K562 (cell line): ENCODE measurements around the gene CHST15. TPM values are rescaled to one million over a fixed set of nuclear protein-coding genes. Genes with fewer than 3 reads are reported as not detected.

Source experiments
- ATAC-seq: fragments of 200-7000 bp; cut with Tn5 transposase; 3 replicates; pipeline ENCODE4 v1.9.1; 2020; ENCODE audit warnings: moderate library complexity
- BruUV-seq: library from RNA; stranded (reverse); fragments of 400-500 nt; replicated peaks from 2 replicates; lab custom pipeline; 2021; lab: Mats Ljungman, UMichigan
- CTCF ChIA-PET: fragments of 300-600 bp; formaldehyde crosslinking; extraction: SDS; loops from one replicate; lab custom pipeline; 2021; ENCODE audit warnings: low intra/inter-chr PET ratio; lab: Yijun Ruan, JAX
- POLR2A ChIA-PET: fragments of 300-600, 350-650 bp; sonication (Branson Sonifier 250); formaldehyde crosslinking; extraction: SDS; loops from one replicate; lab custom pipeline; 2021; ENCODE audit warnings: antibody characterized with exemption, inconsistent platforms; lab: Yijun Ruan, JAX
- DNase-seq, 4 experiments: peaks; one replicate each; pipeline versions ENCODE4 v3.0.0 to v3.0.0-alpha.2; 2011 to 2018; ENCODE audit warnings: low spot score in 3 of 4, mixed read lengths in 3 of 4; ENCODE audit errors: extremely low read depth in 1 of 4
- FAIRE-seq: peaks from 2 replicates; lab custom pipeline; 2011; peaks lifted over from hg19 to GRCh38; lab: Jason Lieb, UNC
- H2AFZ ChIP-seq: 2 replicates; pipeline ENCODE4 v1.6.0; 2011; ENCODE audit warnings: low read depth, low read length, control low read depth, inconsistent platforms
- H3K27ac ChIP-seq: fragments of 200-600 bp; 3 replicates; pipeline ENCODE4 v1.8.0; 2011; ENCODE audit warnings: low read depth, mild to moderate bottlenecking, control low read depth, inconsistent platforms, low read length, moderate library complexity, mixed read lengths; ENCODE audit errors: extremely low read depth
- H3K27me3 ChIP-seq, 2 experiments: fragments of 300-600 bp in 1 of 2; 2 replicates in 1 of 2; 3 replicates in 1 of 2; pipeline versions ENCODE4 v1.6.0 to v1.8.0; 2011; ENCODE audit warnings: inconsistent platforms in 2 of 2, low read length in 2 of 2, mild to moderate bottlenecking in 1 of 2, mixed read lengths in 1 of 2, moderate library complexity in 1 of 2; ENCODE audit not compliant: control insufficient read depth in 2 of 2, insufficient read depth in 2 of 2
- H3K36me3 ChIP-seq: fragments of 300-600 bp; 3 replicates; pipeline ENCODE4 v1.8.0; 2011; ENCODE audit warnings: mild to moderate bottlenecking, low read length, inconsistent platforms; ENCODE audit not compliant: control insufficient read depth, insufficient read depth
- H3K4me1 ChIP-seq, 2 experiments: fragments of 200-600 bp in 1 of 2; replicated peaks in 1 of 2; 2 replicates in 1 of 2; 3 replicates in 1 of 2; pipeline versions ENCODE4 v1.5.1 to v1.8.0; 2011; ENCODE audit warnings: inconsistent platforms in 2 of 2, low read length in 2 of 2, mild to moderate bottlenecking in 1 of 2, mixed read lengths in 1 of 2, moderate library complexity in 1 of 2; ENCODE audit not compliant: control insufficient read depth in 2 of 2, insufficient read depth in 2 of 2
- H3K4me2 ChIP-seq: 2 replicates; pipeline ENCODE4 v1.6.1; 2011; ENCODE audit warnings: low read length, control low read depth, inconsistent platforms, mixed read lengths; ENCODE audit not compliant: insufficient read depth
- H3K4me3 ChIP-seq: fragments of 200-600 bp; sonication (generic), shearing (Covaris generic); 2 replicates; pipeline ENCODE4 v1.5.1; 2016; ENCODE audit warnings: control low read depth, inconsistent platforms
- H3K79me2 ChIP-seq: fragments of 200-600 bp; 3 replicates; pipeline ENCODE4 v1.8.0; 2011; ENCODE audit warnings: low read length, inconsistent platforms; ENCODE audit not compliant: control insufficient read depth, insufficient read depth
- H3K9ac ChIP-seq, 2 experiments: 2 replicates each; pipeline versions ENCODE4 v1.6.0 to v1.6.1; 2011; ENCODE audit warnings: low read depth in 2 of 2, low read length in 2 of 2, control low read depth in 1 of 2, inconsistent platforms in 1 of 2, mild to moderate bottlenecking in 1 of 2, mixed read lengths in 1 of 2; ENCODE audit not compliant: insufficient read depth in 1 of 2
- H3K9me1 ChIP-seq: one replicate; pipeline ENCODE4 v1.6.0; 2011; ENCODE audit warnings: inconsistent platforms, mild to moderate bottlenecking, low read length, moderate library complexity; ENCODE audit not compliant: control insufficient read depth, insufficient read depth
- H3K9me3 ChIP-seq: replicated peaks from 2 replicates; pipeline ENCODE4 v1.5.1; 2011; ENCODE audit warnings: low read depth, low read length, inconsistent platforms; ENCODE audit not compliant: control insufficient read depth, insufficient read depth
- H4K20me1 ChIP-seq: replicated peaks from 2 replicates; pipeline ENCODE4 v1.6.1; 2011; ENCODE audit warnings: low read length, inconsistent platforms, mixed read lengths; ENCODE audit not compliant: control insufficient read depth, insufficient read depth
- BCLAF1 ChIP-seq, 2 experiments: fragments of 450-650 bp in 1 of 2; IDR thresholded peaks; 2 replicates each; pipeline ENCODE4 v1.6.1; 2011 to 2017; ENCODE audit warnings: low read depth in 2 of 2, antibody characterized with exemption in 1 of 2, borderline replicate concordance in 1 of 2, low read length in 1 of 2, mild to moderate bottlenecking in 1 of 2, mixed read lengths in 1 of 2; ENCODE audit not compliant: control insufficient read depth in 1 of 2
- DIDO1 ChIP-seq: fragments of 450-650 bp; IDR thresholded peaks from 2 replicates; pipeline ENCODE4 v1.6.1; 2016; ENCODE audit warnings: low read depth, missing biosample characterization, missing genetic modification characterization
- MXI1 ChIP-seq: IDR thresholded peaks from 2 replicates; pipeline ENCODE4 v1.6.1; 2011; ENCODE audit warnings: low read depth, mild to moderate bottlenecking, improper control_type of control experiment, low read length
- PRDM10 ChIP-seq: fragments of 450-650 bp; IDR thresholded peaks from 2 replicates; pipeline ENCODE4 v1.6.1; 2018; ENCODE audit not compliant: partially characterized antibody
- PTBP1 ChIP-seq: fragments of 200-400 bp; formaldehyde crosslinking; IDR thresholded peaks from 2 replicates; pipeline ENCODE4 v1.6.1; 2017; ENCODE audit warnings: low read depth, low read length
- TAF9B ChIP-seq: fragments of 450-650 bp; IDR thresholded peaks from 2 replicates; pipeline ENCODE4 v1.6.1; 2018; ENCODE audit warnings: mild to moderate bottlenecking; ENCODE audit not compliant: partially characterized antibody
- TRIM28 ChIP-seq: fragments of 450-650 bp; IDR thresholded peaks from 2 replicates; pipeline ENCODE4 v1.6.1; 2017
- ZNF511 ChIP-seq: sonication (generic); formaldehyde crosslinking; IDR thresholded peaks from 2 replicates; pipeline ENCODE4 v1.8.0; 2022; ENCODE audit warnings: mild to moderate bottlenecking, missing genetic modification reagents
- WGBS: fragments of 100-300 bp; shearing (Covaris generic); methylation state at CpG from one replicate; pipeline ENCODE4 v1.1.6; 2016; ENCODE audit warnings: low coverage, mixed read lengths; ENCODE audit not compliant: insufficient coverage; ENCODE audit errors: missing lambda C conversion rate; 5-methylcytosine and 5-hydroxymethylcytosine counted together
- in situ Hi-C: fragments of 300-500 bp; cut with MboI; formaldehyde crosslinking; loops from 4 replicates; pipeline ENCODE4 v1.15.0; 2018; ENCODE audit warnings: inconsistent platforms, mixed read lengths
- intact Hi-C: fragments of 100-400 bp; cut with micrococcal nuclease; formaldehyde crosslinking; loops from 2 replicates; pipeline ENCODE4 v1.14.2; 2022
- polyA plus RNA-seq, 8 experiments: library from polyadenylated mRNA; depleted of rRNA in 4 of 8; stranded (reverse) in 5 of 8; unstranded in 3 of 8; fragments of >200 nt; fragmentation: Nextera tagmentation in 2 of 8; fragmentation: Illumina TruSeq in 1 of 8; extraction: Ambion mirVana in 2 of 8; extraction: Trizol in 1 of 8; gene quantifications; 2 replicates each; pipeline versions ENCODE4 v1.2.1 to v1.2.3, GENCODE V29; 2011 to 2014; ENCODE audit warnings: inconsistent platforms in 1 of 8, missing spikeins in 1 of 8
- total RNA-seq, 7 experiments: library from RNA; depleted of rRNA in 6 of 7; stranded (reverse); fragments of >200 nt in 6 of 7; fragmentation: Illumina TruSeq in 2 of 7; extraction: Trizol in 2 of 7; gene quantifications; 2 replicates each; pipeline versions ENCODE4 v1.2.1 to v1.2.3, GENCODE V29; 2011 to 2021; ENCODE audit warnings: low replicate concordance in 1 of 7
- TF ChIP-seq, protein P1 (sequence below): conservative IDR thresholded peaks from 2 replicates; pipeline ENCODE4 v1.6.1; 2011; ENCODE audit warnings: low read depth, mild to moderate bottlenecking, low read length; ENCODE audit not compliant: control insufficient read depth

The CHST15 gene
- total and polyA plus RNA-seq, 9 of the 15 experiments (the other 6 are each of a cell fraction or from before 2014, with no cell fraction given) = 0.04 to 0.16 (median 0.08) TPM

DNA sequence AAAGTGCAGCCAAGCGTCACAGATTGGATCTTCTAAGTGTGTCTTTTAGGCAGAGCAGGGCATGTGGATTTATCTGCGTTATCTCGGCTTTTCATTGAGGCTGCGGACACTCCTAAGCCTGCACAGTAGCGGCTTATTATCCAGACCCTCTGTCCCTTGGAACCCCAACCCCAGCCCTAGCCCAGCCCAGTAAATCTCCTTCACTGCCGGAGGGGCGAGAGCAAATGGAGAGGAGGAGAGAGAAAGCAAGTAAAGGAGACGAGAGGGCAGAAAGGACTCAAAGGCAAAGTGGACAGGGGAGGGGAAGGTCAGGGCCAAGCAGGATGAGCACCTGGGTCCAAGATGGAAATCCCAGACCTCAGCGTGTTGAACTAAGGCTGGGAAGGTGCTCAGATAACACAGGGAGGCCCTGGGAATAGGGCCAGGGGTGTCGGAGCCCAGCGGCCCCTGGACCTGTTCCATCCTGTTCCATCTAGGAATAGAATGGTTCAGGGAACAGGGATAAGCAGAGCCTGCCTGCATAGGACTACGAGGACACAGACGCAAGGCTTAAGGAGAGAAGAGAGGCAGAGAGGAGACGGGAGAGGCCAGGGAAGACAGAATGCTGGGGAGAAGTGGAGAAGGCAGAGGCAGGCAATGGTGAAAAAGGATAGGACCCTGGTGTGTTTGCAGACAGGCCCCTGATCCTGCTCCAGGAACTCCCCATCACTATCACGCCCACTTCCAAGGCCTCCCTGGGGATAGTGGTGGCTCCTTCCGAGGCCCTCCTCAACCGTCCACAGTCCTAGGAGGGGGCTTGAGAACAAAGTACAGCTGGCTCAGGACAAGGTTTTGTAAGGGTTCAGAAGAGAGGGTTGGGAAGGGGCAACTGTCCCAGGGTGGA lies 99.6 kb downstream of the CHST15 start:
- no TSS peak for BruUV-seq
- DNase-seq (no peak), FAIRE-seq (no peak), ATAC-seq (no peak; the same call in 2 of the 3 replicates)
- no peak for TF ChIP-seq PRDM10
- TF ChIP-seq MXI1 = no peak
- TF ChIP-seq, protein P1, sequence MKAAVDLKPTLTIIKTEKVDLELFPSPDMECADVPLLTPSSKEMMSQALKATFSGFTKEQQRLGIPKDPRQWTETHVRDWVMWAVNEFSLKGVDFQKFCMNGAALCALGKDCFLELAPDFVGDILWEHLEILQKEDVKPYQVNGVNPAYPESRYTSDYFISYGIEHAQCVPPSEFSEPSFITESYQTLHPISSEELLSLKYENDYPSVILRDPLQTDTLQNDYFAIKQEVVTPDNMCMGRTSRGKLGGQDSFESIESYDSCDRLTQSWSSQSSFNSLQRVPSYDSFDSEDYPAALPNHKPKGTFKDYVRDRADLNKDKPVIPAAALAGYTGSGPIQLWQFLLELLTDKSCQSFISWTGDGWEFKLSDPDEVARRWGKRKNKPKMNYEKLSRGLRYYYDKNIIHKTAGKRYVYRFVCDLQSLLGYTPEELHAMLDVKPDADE = no peak
- no peak for TF ChIP-seq TRIM28
- TF ChIP-seq DIDO1 (tag) = no peak
- TF ChIP-seq BCLAF1 (IDR thresholded peaks at IDR 0.05; ENCODE audit: borderline replicate concordance in 1 of 2, control insufficient read depth in 1 of 2, low read depth in 2 of 2, low read length in 1 of 2) = no peak
- TF ChIP-seq PTBP1 = no peak
- no peak for TF ChIP-seq ZNF511 (CRISPR knock-in tag)
- no peak for TF ChIP-seq TAF9B
- Histone ChIP-seq H3K79me2 (no peaks in the 10 kb centered on the region), H3K36me3 (no peaks in the 10 kb centered on the region), H3K9me3 (no peaks in the 10 kb centered on the region), H3K4me2 (peak overlapping the region; percentile 60; the same call in 1 of the 2 replicates), H3K9ac (no peak overlapping the region; a peak in 1 of 4 replicates), H3K4me1 (peaks cover 0 to 12% of the 10 kb centered on the region in 2 experiments; a peak in 2 of 5 replicates), H3K27me3 (no peaks in the 10 kb centered on the region), H2AFZ (no peak overlapping the region), H3K4me3 (no peak overlapping the region), H3K27ac (no peak overlapping the region), H3K9me1 (no peaks in the 10 kb centered on the region), H4K20me1 (no peaks in the 10 kb centered on the region)
- POLR2A ChIA-PET = no interaction called here
- in situ Hi-C loops (no loop called here), intact Hi-C loops (loop anchor here (1.0 kb wide), 1 partner anchor 396 kb away; no protein-coding TSS in a partner anchor)
- 2% methylated on average over 9 of the region's 17 CpGs for WGBS
- CTCF ChIA-PET = interaction anchor here (2.3 kb wide), 1 partner anchor 396 kb away, joined by 26 read pairs; no protein-coding TSS in a partner anchor
